HG03039 (cell line): ENCODE measurements around the gene SLIRP.
A peak's percentile ranks its signal among the peaks of the same experiment; 100 is the strongest.
"Not testable (repeated sequence)": the region's sequence is repeated elsewhere in the genome, so short reads cannot be mapped to it uniquely, and the experiment has no call there.

Experiments
- ATAC-seq: cut with Tn5 transposase; IDR thresholded peaks from one replicate; pipeline ENCODE4 v1.9.1; 2021; ENCODE audit warnings: mild to moderate bottlenecking, moderate library complexity; ENCODE audit not compliant: unreplicated experiment

SLIRP gene

GRCh38 chr14:77741438-77741837, 33.5 kb downstream of the SLIRP start:
- no peak for ATAC-seq

GRCh38 chr14:77746064-77746702, 38.3 kb downstream of the SLIRP start:
- no peak for ATAC-seq

GRCh38 chr14:77747425-77747824, 39.5 kb downstream of the SLIRP start:
- not testable (repeated sequence) for ATAC-seq

- ATAC-seq: no peak
These were observed 44.4 kb downstream of the SLIRP start for GRCh38 chr14:77752266-77752665.

- no peak for ATAC-seq
These were observed 45.1 kb downstream of the SLIRP start for GRCh38 chr14:77752799-77753516.

GRCh38 chr14:77760381-77761204, 52.7 kb downstream of the SLIRP start, which contains the start of gene SNW1:
Gene SNW1, minus strand, starts transcription at chr14:77761156. Its CDS starts 29 bp downstream, at chr14:77761127.
- peak; percentile 95 for ATAC-seq

GRCh38 chr14:77761205-77761931, 53.5 kb downstream of the SLIRP start:
- no peak for ATAC-seq

- ATAC-seq: no peak
These were observed 55.4 kb downstream of the SLIRP start for GRCh38 chr14:77763316-77763715.

GRCh38 chr14:77763978-77764377, 56.1 kb downstream of the SLIRP start:
- no peak for ATAC-seq
